ENCODE measurements around the gene ISG20.
A peak's percentile ranks its signal among the peaks of the same experiment; 100 is the strongest.
"Not testable (repeated sequence)": the region's sequence is repeated elsewhere in the genome, so short reads cannot be mapped to it uniquely, and the experiment has no call there.

The ISG20 gene

GRCh38 chr15:88637841-88638625, 783 bp upstream of the ISG20 start:
- DNase-seq = no peak

GRCh38 chr15:88641959-88642452, 3.2 kb downstream of the ISG20 start:
- no peak for DNase-seq

- DNase-seq = not testable (repeated sequence)
These were observed 3.7 kb downstream of the ISG20 start for GRCh38 chr15:88642514-88642913.

GRCh38 chr15:88644741-88645140, 5.9 kb downstream of the ISG20 start:
- DNase-seq = no peak

GRCh38 chr15:88645171-88646087, 6.6 kb downstream of the ISG20 start:
- peak; percentile 79 for DNase-seq

- DNase-seq = no peak
These were observed 7.2 kb downstream of the ISG20 start for GRCh38 chr15:88646088-88646405.

GRCh38 chr15:88646951-88647350, 8.1 kb downstream of the ISG20 start:
- no peak for DNase-seq

- no peak for DNase-seq
These were observed 8.7 kb downstream of the ISG20 start for GRCh38 chr15:88647351-88648105.

- DNase-seq = no peak
These were observed 9.8 kb downstream of the ISG20 start for GRCh38 chr15:88648357-88649214.

GRCh38 chr15:88649286-88649733, 10.5 kb downstream of the ISG20 start:
- no peak for DNase-seq

GRCh38 chr15:88649753-88650551, 11.1 kb downstream of the ISG20 start:
- no peak for DNase-seq

GRCh38 chr15:88650556-88650955, 11.7 kb downstream of the ISG20 start:
- DNase-seq = no peak

GRCh38 chr15:88651136-88651732, 12.4 kb downstream of the ISG20 start:
- no peak for DNase-seq

- no peak for DNase-seq
These were observed 13.2 kb downstream of the ISG20 start for GRCh38 chr15:88651971-88652370.

- no peak for DNase-seq
These were observed 13.8 kb downstream of the ISG20 start for GRCh38 chr15:88652456-88653199.

- DNase-seq = no peak
These were observed 14.6 kb downstream of the ISG20 start for GRCh38 chr15:88653200-88654064.

GRCh38 chr15:88654430-88655102, 15.8 kb downstream of the ISG20 start:
- DNase-seq = no peak

- no peak for DNase-seq
These were observed 16.3 kb downstream of the ISG20 start for GRCh38 chr15:88655103-88655553.
